ENCODE results near the gene ERP27.

The ERP27 gene

GRCh38 chr12:14900521-14901227 is 37.7 kb downstream of the ERP27 start:
- DNase-seq = no peak

GRCh38 chr12:14896521-14897169 is 41.7 kb downstream of the ERP27 start:
- DNase-seq = no peak

- DNase-seq = no peak
Observed at GRCh38 chr12:14893506-14894250, 44.7 kb downstream of the ERP27 start.

- peak; percentile 66 for DNase-seq
Observed at GRCh38 chr12:14892726-14893505, 45.4 kb downstream of the ERP27 start.

- DNase-seq = no peak
Observed at GRCh38 chr12:14890701-14891100, 47.6 kb downstream of the ERP27 start.

GRCh38 chr12:14886271-14886670 is 52.1 kb downstream of the ERP27 start:
- DNase-seq = no peak

- no peak for DNase-seq
Observed at GRCh38 chr12:14885718-14886221, 52.6 kb downstream of the ERP27 start, which contains the start of gene MGP. Gene MGP (minus strand): TSS chr12:14885854. CDS start chr12:14885791, 63 bp downstream.

GRCh38 chr12:14884458-14884878 is 53.9 kb downstream of the ERP27 start:
- DNase-seq = peak; percentile 77

- no peak for DNase-seq
Observed at GRCh38 chr12:14883686-14884085, 54.7 kb downstream of the ERP27 start.

- no peak for DNase-seq
Observed at GRCh38 chr12:14880890-14881453, 57.4 kb downstream of the ERP27 start.

- no peak for DNase-seq
Observed at GRCh38 chr12:14879222-14879933, 59.0 kb downstream of the ERP27 start.

GRCh38 chr12:14878488-14878887 is 59.8 kb downstream of the ERP27 start:
- no peak for DNase-seq

- no peak for DNase-seq
Observed at GRCh38 chr12:14876833-14877232, 61.5 kb downstream of the ERP27 start.

- DNase-seq = no peak
Observed at GRCh38 chr12:14874882-14875281, 63.5 kb downstream of the ERP27 start.

GRCh38 chr12:14873440-14874185 is 64.7 kb downstream of the ERP27 start:
- DNase-seq = no peak

- DNase-seq = no peak
Observed at GRCh38 chr12:14871886-14872285, 66.5 kb downstream of the ERP27 start.

GRCh38 chr12:14871247-14871646 is 67.1 kb downstream of the ERP27 start:
- DNase-seq = no peak

GRCh38 chr12:14868916-14869506 is 69.3 kb downstream of the ERP27 start:
- no peak for DNase-seq

Measured in midbrain (tissue), 1 donor.